Ascending aorta (tissue), 2 donors: ENCODE measurements around the gene ARHGAP26. TPM values are rescaled to one million over a fixed set of nuclear protein-coding genes. Genes with fewer than 3 reads are reported as not detected.

ENCODE experiments used
- DNase-seq, 2 donors: peaks; one replicate each; pipeline ENCODE4 v3.0.0-alpha.2; 2019; ENCODE audit warnings: low spot score in 2 of 2
- H3K27ac ChIP-seq, 2 donors: fragments of 200-600 bp; sonication (generic); one replicate each; pipeline ENCODE4 v1.5.1; 2016 to 2017; ENCODE audit warnings: mild to moderate bottlenecking in 1 of 2
- H3K27me3 ChIP-seq: fragments of 200-600 bp; sonication (generic); one replicate; pipeline ENCODE4 v1.5.1; 2017
- H3K36me3 ChIP-seq, 2 donors: fragments of 200-600 bp; sonication (generic); one replicate each; pipeline ENCODE4 v1.5.1; 2016
- H3K4me1 ChIP-seq, 2 donors: fragments of 200-600 bp; sonication (generic); one replicate each; pipeline ENCODE4 v1.5.1; 2016 to 2017; ENCODE audit warnings: mild to moderate bottlenecking in 1 of 2
- H3K4me3 ChIP-seq, 2 donors: fragments of 200-600 bp; sonication (generic); one replicate each; pipeline ENCODE4 v1.5.1; 2016 to 2017; ENCODE audit warnings: mild to moderate bottlenecking in 1 of 2
- H3K9me3 ChIP-seq, 2 donors: fragments of 200-600 bp; sonication (generic); one replicate each; pipeline ENCODE4 v1.5.1; 2016
- CTCF ChIP-seq, 3 experiments: fragments of 200-600 bp in 2 of 3; fragments of 450-650 bp in 1 of 3; sonication (generic) in 2 of 3; IDR thresholded peaks; one replicate each; pipeline ENCODE4 v1.5.1; 2016 to 2019; ENCODE audit warnings: antibody characterized with exemption in 3 of 3, mild to moderate bottlenecking in 1 of 3, moderate library complexity in 1 of 3
- intact Hi-C: fragments of 100-400 bp; cut with DNase I; formaldehyde crosslinking; loops from one replicate; pipeline ENCODE4 v1.15.1; 2023
- total RNA-seq: library from RNA; depleted of rRNA; stranded (reverse); fragments of >200 nt; gene quantifications from one replicate; pipeline ENCODE4 v1.1.0, GENCODE V29; 2016

The ARHGAP26 gene
- total RNA-seq, 1 donor from 2014 or later = 34.9 TPM

DNA sequence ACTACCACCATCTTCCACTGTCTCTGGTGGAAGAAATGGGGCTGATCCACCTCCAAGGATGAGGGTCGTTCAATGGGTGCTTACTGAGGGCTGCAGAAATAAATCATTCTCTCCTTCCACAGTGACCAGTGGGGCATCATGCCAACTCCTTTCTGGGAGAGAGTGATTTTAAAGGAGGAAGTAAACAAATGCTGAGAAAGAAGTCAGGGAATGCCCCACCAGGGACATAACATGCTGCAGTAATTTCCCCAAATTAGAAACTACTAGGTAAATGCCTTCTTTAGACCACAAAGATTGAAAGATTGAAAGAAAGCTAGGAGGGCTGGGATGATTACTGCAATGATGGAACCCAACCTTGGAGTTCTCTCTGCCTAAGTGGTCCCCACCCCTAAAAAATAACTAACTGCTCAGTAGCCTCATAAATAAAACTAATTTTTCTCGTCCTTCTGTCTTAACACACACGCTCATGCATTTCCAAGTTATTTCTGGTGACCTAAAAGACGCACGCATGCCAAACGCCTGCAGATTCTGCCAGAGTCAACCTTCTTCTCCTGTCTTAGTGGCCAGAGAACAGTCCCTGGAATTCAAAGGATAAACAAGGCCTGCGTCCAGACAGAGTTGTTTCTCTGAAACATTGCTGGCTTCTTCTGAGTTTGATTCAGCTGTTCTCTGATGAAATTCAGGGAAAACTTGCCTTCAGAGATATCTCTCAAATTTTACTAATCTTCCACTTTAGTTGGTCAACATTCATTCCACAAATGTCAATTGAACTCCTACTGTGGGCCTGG lies 383.3 kb downstream of the ARHGAP26 start:
- H3K27me3 ChIP-seq = no peaks in the 10 kb centered on the region
- TF ChIP-seq CTCF (IDR thresholded peaks at IDR 0.05) = no peak
- intact Hi-C loops = loop anchor here (2.0 to 10.0 kb wide), 3 partner anchors 23 to 1641 kb away; no protein-coding TSS in a partner anchor
- H3K36me3 ChIP-seq = no peaks in the 10 kb centered on the region
- peaks cover 16 to 40% of the 10 kb centered on the region in 2 donors for H3K4me1 ChIP-seq
- DNase-seq = peak; percentile 24 to 91
- no peaks in the 10 kb centered on the region for H3K9me3 ChIP-seq
- peak overlapping the region; percentile 75 to 84 for H3K27ac ChIP-seq
- peak overlapping the region in 1 of 2 donors; percentile 16 for H3K4me3 ChIP-seq

DNA sequence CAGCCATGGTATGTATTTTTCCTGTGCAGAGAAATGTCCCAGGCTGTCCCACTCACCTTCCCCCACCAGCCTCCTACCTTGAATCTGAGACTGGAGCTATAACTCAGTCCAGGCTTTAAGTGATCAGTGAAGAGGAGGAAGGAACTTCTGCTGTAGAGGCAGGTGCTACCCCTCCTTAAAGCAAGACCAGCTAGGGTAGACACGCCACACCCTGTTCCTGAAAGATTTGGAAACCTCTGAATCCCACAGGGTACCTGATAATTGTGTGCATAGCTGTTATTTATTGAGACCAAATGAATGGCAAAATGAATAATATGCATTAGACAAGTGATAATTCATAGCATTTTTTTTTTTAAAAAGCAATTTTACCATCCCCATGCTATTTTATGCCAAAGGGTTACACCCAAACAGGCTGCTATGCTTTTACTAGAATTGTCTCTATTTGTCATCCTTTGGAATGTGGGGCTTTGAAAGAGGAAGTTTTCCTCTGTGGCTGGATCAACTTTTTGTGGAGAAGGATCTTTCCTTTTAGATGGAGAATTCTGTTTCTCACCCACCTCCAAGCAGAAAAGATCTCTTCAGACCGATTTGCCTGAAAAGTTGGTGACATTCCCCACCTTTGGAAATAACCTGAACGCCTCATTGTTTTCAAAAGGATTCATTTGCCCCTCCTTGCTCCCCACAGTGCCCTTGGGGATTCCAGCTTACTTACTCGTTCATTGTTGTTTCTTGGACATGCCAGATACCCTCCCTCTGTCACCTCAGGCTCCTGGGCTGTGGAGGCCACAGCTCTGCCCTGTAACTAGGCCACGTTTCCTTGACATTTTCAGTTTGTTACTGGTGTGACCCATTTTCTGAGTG lies 384.6 kb downstream of the ARHGAP26 start:
- Histone ChIP-seq H3K9me3 (no peaks in the 10 kb centered on the region), H3K4me3 (no peak overlapping the region)
- intact Hi-C loops = loop anchor here (2.0 to 10.0 kb wide), 4 partner anchors 22 to 1642 kb away; no protein-coding TSS in a partner anchor

GRCh38 chr5:143155455-143155854 lies 385.3 kb downstream of the ARHGAP26 start:
- no peak for DNase-seq
- no peak overlapping the region for H3K4me3 ChIP-seq
- H3K27ac ChIP-seq = peak overlapping the region; percentile 75 to 84
- intact Hi-C loops = loop anchor here (2.0 to 10.0 kb wide), 3 partner anchors 21 to 159 kb away; no protein-coding TSS in a partner anchor
- no peaks in the 10 kb centered on the region for H3K9me3 ChIP-seq
- peaks cover 16 to 40% of the 10 kb centered on the region in 2 donors for H3K4me1 ChIP-seq
- H3K27me3 ChIP-seq = no peaks in the 10 kb centered on the region
- H3K36me3 ChIP-seq = no peaks in the 10 kb centered on the region
- TF ChIP-seq CTCF (IDR thresholded peaks at IDR 0.05) = peak in 1 of 3 experiments; percentile 10

More for the DNA sequence above, 384.6 kb downstream of the ARHGAP26 start:
- TF ChIP-seq CTCF (IDR thresholded peaks at IDR 0.05) = no peak
- no peaks in the 10 kb centered on the region for H3K27me3 ChIP-seq
- no peak for DNase-seq
- peaks cover 16 to 40% of the 10 kb centered on the region in 2 donors for H3K4me1 ChIP-seq
- H3K36me3 ChIP-seq = no peaks in the 10 kb centered on the region
- peak overlapping the region; percentile 75 to 84 for H3K27ac ChIP-seq

- peaks cover 16 to 40% of the 10 kb centered on the region in 2 donors for H3K4me1 ChIP-seq
- intact Hi-C loops = loop anchor here (5.0 to 10.0 kb wide), 2 partner anchors 86 to 159 kb away; no protein-coding TSS in a partner anchor
- peak overlapping the region; percentile 75 to 84 for H3K27ac ChIP-seq
Observed at GRCh38 chr5:143156086-143156485, 385.9 kb downstream of the ARHGAP26 start.

More at GRCh38 chr5:143156086-143156485, 385.9 kb downstream of the ARHGAP26 start:
- no peak for TF ChIP-seq CTCF (IDR thresholded peaks at IDR 0.05)
- Histone ChIP-seq H3K9me3 (no peaks in the 10 kb centered on the region), H3K27me3 (no peaks in the 10 kb centered on the region), H3K36me3 (no peaks in the 10 kb centered on the region), H3K4me3 (no peak overlapping the region)
- DNase-seq = no peak
